ENCODE measurements around the gene TULP4. TPM values are rescaled to one million over a fixed set of nuclear protein-coding genes. Genes with fewer than 3 reads are reported as not detected.

Gene TULP4
- total RNA-seq, 4 donors from 2014 or later = 209 to 459 (median 292) TPM

GRCh38 chr6:158545043-158545966 lies 233.0 kb downstream of the TULP4 start:
- no peak for DNase-seq
- 81 to 84% methylated on average over 29 to 30 of the region's 30 CpGs for WGBS, 2 donors
- TF ChIP-seq POLR2A (IDR thresholded peaks at IDR 0.05) = no peak
- no peak for TF ChIP-seq CTCF (IDR thresholded peaks at IDR 0.05)
- H3K27ac ChIP-seq = no peak overlapping the region
- no peak overlapping the region for H3K4me3 ChIP-seq (replicated peaks in 1 of 3)
- no peaks in the 10 kb centered on the region for H3K27me3 ChIP-seq
- H3K9me3 ChIP-seq = no peaks in the 10 kb centered on the region
- H3K4me1 ChIP-seq = no peaks in the 10 kb centered on the region
- intact Hi-C loops (cut with DNase I) = no loop called here
- H3K36me3 ChIP-seq = no peaks in the 10 kb centered on the region

GRCh38 chr6:158548418-158549161 lies 236.3 kb downstream of the TULP4 start:
- Histone ChIP-seq H3K9me3 (no peaks in the 10 kb centered on the region), H3K4me1 (no peaks in the 10 kb centered on the region), H3K27me3 (no peaks in the 10 kb centered on the region), H3K4me3 (replicated peaks in 1 of 3) (no peak overlapping the region), H3K36me3 (no peaks in the 10 kb centered on the region), H3K27ac (no peak overlapping the region)
- intact Hi-C loops (cut with DNase I) = no loop called here
- 86 to 89% methylated on average over 9 of the region's 9 CpGs for WGBS, 2 donors
- TF ChIP-seq CTCF (IDR thresholded peaks at IDR 0.05) (no peak), POLR2A (IDR thresholded peaks at IDR 0.05) (no peak)
- no peak for DNase-seq

- Histone ChIP-seq H3K27me3 (no peaks in the 10 kb centered on the region), H3K4me1 (no peaks in the 10 kb centered on the region), H3K4me3 (replicated peaks in 1 of 3) (no peak overlapping the region), H3K36me3 (no peaks in the 10 kb centered on the region), H3K9me3 (no peaks in the 10 kb centered on the region), H3K27ac (no peak overlapping the region)
- TF ChIP-seq POLR2A (IDR thresholded peaks at IDR 0.05) = no peak
- no peak for TF ChIP-seq CTCF (IDR thresholded peaks at IDR 0.05)
- intact Hi-C loops (cut with DNase I) = no loop called here
- DNase-seq = no peak
- 68 to 75% methylated on average over 6 of the region's 6 CpGs for WGBS, 2 donors
Observed at GRCh38 chr6:158552055-158552795, 240.0 kb downstream of the TULP4 start.

- Histone ChIP-seq H3K9me3 (no peaks in the 10 kb centered on the region), H3K4me1 (no peaks in the 10 kb centered on the region), H3K27ac (no peak overlapping the region), H3K27me3 (no peaks in the 10 kb centered on the region), H3K36me3 (no peaks in the 10 kb centered on the region), H3K4me3 (replicated peaks in 1 of 3) (no peak overlapping the region)
- intact Hi-C loops (cut with DNase I) = no loop called here
- DNase-seq = no peak
- TF ChIP-seq CTCF (IDR thresholded peaks at IDR 0.05) (no peak), POLR2A (IDR thresholded peaks at IDR 0.05) (no peak)
- 88 to 91% methylated on average over 5 of the region's 5 CpGs for WGBS, 2 donors
Observed at GRCh38 chr6:158552796-158553138, 240.5 kb downstream of the TULP4 start.

All from thyroid gland (tissue), 4 donors.